ENCODE results near the gene C16orf87. TPM values are rescaled to one million over a fixed set of nuclear protein-coding genes. Genes with fewer than 3 reads are reported as not detected.

The C16orf87 gene
- total RNA-seq, 3 donors from 2014 or later, result 5.3 to 8.3 (median 5.4) TPM

- Histone ChIP-seq H3K4me1 (ENCODE audit: low read depth) (peaks cover 18% of the 10 kb centered on the region), H3K9me3 (no peaks in the 10 kb centered on the region), H3K36me3 (ENCODE audit: low read depth) (no peaks in the 10 kb centered on the region), H3K4me3 (no peak overlapping the region)
- no peak for ATAC-seq
- DNase-seq, result no peak
- intact Hi-C loops (cut with DNase I, micrococcal nuclease), result no loop called here
- no peak for TF ChIP-seq CTCF (IDR thresholded peaks at IDR 0.05)
Measured at GRCh38 chr16:46828943-46829342, 2.0 kb downstream of the C16orf87 start.

GRCh38 chr16:46828292-46828691, 2.7 kb downstream of the C16orf87 start:
- intact Hi-C loops (cut with DNase I, micrococcal nuclease), result no loop called here
- no peaks in the 10 kb centered on the region for H3K36me3 ChIP-seq (ENCODE audit: low read depth)
- H3K4me1 ChIP-seq (ENCODE audit: low read depth), result peaks cover 14% of the 10 kb centered on the region
- ATAC-seq, result no peak
- no peak for DNase-seq
- TF ChIP-seq CTCF (IDR thresholded peaks at IDR 0.05), result no peak
- no peak overlapping the region for H3K4me3 ChIP-seq
- no peaks in the 10 kb centered on the region for H3K9me3 ChIP-seq

GRCh38 chr16:46826631-46827030, 4.3 kb downstream of the C16orf87 start:
- no peaks in the 10 kb centered on the region for H3K9me3 ChIP-seq
- H3K4me3 ChIP-seq, result no peak overlapping the region
- no peaks in the 10 kb centered on the region for H3K36me3 ChIP-seq (ENCODE audit: low read depth)
- ATAC-seq (no peak), DNase-seq (no peak)
- intact Hi-C loops (cut with DNase I, micrococcal nuclease), result no loop called here
- TF ChIP-seq CTCF (IDR thresholded peaks at IDR 0.05), result no peak
- H3K4me1 ChIP-seq (ENCODE audit: low read depth), result peaks cover 13% of the 10 kb centered on the region

- intact Hi-C loops (cut with DNase I, micrococcal nuclease), result no loop called here
- Histone ChIP-seq H3K4me1 (ENCODE audit: low read depth) (no peaks in the 10 kb centered on the region), H3K36me3 (ENCODE audit: low read depth) (no peaks in the 10 kb centered on the region), H3K4me3 (no peak overlapping the region), H3K9me3 (no peaks in the 10 kb centered on the region)
- no peak for ATAC-seq
- no peak for DNase-seq
- TF ChIP-seq CTCF (IDR thresholded peaks at IDR 0.05), result no peak
Measured at GRCh38 chr16:46822270-46822669, 8.7 kb downstream of the C16orf87 start.

- no peak for ATAC-seq
- intact Hi-C loops (cut with DNase I, micrococcal nuclease), result no loop called here
Measured at GRCh38 chr16:46817961-46818360, 13.0 kb downstream of the C16orf87 start.

More at GRCh38 chr16:46817961-46818360, 13.0 kb downstream of the C16orf87 start:
- no peak for TF ChIP-seq CTCF (IDR thresholded peaks at IDR 0.05)
- Histone ChIP-seq H3K4me3 (no peak overlapping the region), H3K9me3 (no peaks in the 10 kb centered on the region), H3K36me3 (ENCODE audit: low read depth) (no peaks in the 10 kb centered on the region), H3K4me1 (ENCODE audit: low read depth) (no peaks in the 10 kb centered on the region)
- no peak for DNase-seq

Measured in mucosa of descending colon (tissue), 3 donors.